GM18867 (cell line): ENCODE data around the gene BANK1.

Experiments
- ATAC-seq: cut with Tn5 transposase; IDR thresholded peaks from one replicate; pipeline ENCODE4 v1.9.1; 2021; ENCODE audit warnings: mild to moderate bottlenecking, moderate library complexity; ENCODE audit not compliant: unreplicated experiment

The BANK1 gene, protein sequence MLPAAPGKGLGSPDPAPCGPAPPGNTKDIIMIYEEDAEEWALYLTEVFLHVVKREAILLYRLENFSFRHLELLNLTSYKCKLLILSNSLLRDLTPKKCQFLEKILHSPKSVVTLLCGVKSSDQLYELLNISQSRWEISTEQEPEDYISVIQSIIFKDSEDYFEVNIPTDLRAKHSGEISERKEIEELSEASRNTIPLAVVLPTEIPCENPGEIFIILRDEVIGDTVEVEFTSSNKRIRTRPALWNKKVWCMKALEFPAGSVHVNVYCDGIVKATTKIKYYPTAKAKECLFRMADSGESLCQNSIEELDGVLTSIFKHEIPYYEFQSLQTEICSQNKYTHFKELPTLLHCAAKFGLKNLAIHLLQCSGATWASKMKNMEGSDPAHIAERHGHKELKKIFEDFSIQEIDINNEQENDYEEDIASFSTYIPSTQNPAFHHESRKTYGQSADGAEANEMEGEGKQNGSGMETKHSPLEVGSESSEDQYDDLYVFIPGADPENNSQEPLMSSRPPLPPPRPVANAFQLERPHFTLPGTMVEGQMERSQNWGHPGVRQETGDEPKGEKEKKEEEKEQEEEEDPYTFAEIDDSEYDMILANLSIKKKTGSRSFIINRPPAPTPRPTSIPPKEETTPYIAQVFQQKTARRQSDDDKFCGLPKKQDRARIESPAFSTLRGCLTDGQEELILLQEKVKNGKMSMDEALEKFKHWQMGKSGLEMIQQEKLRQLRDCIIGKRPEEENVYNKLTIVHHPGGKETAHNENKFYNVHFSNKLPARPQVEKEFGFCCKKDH

DNA sequence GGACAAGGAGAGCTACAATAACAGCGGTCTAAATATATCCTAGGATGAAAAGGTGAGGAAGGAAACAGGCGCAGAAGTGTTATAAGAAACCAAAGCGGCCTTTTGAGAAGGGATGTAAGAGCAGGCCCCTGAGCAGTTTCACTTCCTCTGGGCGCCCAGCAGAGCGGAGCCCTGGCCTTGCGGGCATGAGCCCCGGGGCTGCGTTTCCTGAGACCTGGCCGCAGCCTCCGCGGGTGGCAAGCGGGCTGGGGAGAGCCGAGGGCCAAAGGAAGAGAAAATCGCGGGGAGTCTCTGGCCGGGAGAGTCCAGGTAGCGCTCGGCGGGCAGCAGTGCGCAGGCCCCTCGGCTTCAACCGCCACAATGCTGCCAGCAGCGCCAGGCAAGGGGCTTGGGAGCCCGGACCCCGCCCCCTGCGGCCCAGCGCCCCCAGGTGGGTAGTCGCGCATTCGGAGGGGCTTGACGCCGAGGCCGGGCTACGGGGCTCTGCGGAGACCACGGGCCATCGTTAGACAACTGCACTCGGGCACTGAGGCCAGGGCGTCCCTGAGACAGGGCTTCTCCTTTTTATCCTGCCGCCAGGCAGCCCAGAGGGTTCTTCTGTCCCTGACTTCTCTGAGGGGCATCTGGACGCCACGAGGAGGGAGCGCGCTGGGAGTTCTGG is at the start of gene BANK1:
TSS of gene BANK1 (plus strand) at position 210 of the 661 bp plus-strand sequence. CDS start at position 361, 151 bp downstream.
- ATAC-seq, result peak; percentile 100

DNA sequence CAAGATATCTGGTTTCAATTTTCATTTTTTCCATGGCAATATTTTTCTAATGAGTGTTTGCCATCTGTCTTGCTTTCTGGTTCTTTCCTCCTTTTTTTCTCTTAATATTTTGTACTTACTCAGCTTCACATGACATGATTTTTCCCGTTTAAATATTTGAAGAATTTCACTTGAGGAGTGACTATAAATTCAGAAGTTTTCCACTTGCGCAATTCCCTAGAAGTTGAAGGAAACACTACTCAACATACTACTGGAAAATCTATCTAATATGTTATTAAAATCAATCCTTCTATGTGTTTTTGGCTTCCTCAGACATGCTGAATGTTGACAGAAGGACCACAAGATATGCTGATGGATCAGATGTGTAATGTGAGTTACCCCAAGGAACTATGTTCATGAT is 36.8 kb upstream of the BANK1 start:
- no peak for ATAC-seq

DNA sequence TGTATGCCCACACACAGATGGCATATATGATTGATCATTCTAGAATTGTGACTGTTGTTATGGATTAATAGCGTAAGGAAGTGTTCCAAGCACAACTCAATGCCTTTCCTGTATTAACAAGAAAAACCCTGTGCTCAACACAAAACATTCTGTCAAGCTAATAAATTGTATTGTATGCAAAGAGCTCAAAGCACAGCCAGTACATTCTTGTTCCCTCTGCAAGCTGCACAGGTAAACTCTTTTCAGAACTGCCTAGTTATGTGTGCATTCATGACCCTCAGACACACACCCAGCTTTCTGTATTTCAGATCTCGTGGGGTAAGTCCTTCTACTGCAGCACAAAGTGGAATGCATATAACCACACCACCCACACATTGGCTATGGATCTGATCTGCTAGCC is 34.3 kb upstream of the BANK1 start:
- ATAC-seq, result no peak

DNA sequence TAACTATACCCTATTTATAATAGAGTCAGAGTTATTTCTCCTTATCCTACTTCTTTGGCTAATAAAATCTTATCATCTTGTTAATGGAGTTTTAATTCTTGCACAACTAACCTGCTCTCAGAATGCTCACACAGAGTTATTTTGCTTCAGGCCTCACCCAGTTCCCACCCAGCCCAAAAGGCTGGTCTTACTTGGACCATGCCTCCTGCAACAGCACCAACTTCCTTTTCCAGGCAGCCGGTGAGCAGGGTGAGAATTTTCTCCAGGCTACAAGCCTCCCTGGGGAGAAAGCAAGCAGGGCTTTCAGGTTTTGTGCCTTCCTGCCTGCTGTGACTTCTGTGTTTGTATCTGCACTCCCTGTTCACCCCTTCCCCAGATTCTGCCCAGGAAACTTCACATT is 29.1 kb upstream of the BANK1 start:
- no peak for ATAC-seq

- ATAC-seq, result no peak
These were observed 28.5 kb upstream of the BANK1 start for GRCh38 chr4:101762025-101762424.

DNA sequence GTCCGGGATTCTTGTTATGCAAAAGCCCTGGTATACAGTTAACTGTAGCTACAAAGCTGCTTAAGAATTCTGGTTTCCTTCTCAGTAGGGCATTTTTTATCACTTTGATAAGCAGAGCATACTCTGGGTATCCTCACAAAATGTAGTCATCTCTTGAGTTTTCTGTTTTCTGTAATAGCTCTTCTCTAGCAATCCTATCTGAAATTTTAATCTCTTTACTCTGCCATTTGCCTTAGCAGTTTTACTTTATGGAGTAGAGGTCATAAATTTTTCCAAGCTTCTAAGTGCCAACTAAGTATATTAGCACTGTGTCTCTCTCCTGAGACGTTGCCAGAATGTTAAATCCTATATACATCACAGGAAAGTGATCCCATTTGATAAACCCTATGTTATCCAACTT is 28.0 kb upstream of the BANK1 start:
- no peak for ATAC-seq

- ATAC-seq, result no peak
These were observed 27.0 kb upstream of the BANK1 start for GRCh38 chr4:101763576-101763975.

GRCh38 chr4:101774807-101775206 is 15.7 kb upstream of the BANK1 start:
- ATAC-seq, result no peak

DNA sequence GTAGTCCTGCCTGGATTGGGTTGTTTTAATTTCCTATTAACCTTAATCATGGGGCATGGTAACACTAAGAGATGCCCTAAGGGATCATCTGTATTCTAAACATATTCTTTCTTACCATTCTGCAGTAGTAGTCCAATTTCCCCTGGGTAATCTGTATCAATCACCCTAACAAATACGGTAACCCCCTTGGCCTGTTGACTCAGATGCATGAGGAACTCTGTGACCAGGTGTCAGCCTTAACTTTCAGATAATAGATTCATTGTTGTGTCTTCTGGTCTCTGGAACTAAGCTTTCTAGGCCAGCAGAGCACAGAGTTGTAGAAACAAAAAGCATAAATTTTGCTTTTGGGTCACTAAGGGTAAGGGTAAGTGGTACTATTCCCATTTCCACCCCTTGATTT is 13.1 kb upstream of the BANK1 start:
- ATAC-seq, result no peak

DNA sequence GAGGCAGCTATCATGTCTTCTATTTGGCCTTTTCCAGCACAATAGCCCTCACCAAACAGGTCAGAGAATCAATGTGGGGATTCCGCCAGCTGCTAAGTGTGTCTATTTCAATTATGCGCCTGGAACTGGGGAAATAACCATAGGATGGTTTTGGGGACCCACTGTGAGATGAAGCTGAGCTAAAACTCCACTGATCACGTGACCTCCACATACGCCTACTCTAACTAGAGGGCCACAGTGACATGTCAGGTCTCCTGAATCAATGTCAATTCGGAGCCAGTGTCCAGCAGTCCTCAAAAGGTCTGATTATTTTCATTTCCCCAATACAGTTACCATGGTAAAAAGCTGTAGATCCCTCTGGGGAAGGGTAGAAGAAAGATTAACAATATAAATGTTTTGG is 10.2 kb upstream of the BANK1 start:
- ATAC-seq, result no peak

- no peak for ATAC-seq
These were observed 8.0 kb upstream of the BANK1 start for GRCh38 chr4:101782546-101782945.

DNA sequence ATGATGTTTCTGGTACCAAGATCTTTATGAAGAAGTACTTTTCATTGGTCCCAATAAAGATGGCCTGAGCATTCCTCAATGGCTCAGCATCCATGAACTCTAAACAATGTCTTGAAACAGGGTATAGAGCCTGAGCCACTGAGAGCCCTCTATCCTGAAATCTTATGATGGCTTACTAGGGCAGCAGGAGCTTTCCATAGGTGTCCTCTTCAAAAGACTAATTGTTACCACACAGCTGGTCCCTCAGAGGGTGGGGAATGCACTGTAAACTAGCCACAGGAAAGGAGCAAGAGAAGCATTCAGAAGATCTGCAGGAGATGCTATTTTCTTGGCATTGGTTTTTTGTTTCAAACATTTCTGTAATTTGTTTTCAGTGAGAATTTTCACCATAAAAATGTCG is 5.6 kb upstream of the BANK1 start:
- no peak for ATAC-seq

GRCh38 chr4:101785486-101785885 is 5.0 kb upstream of the BANK1 start:
- ATAC-seq, result no peak

DNA sequence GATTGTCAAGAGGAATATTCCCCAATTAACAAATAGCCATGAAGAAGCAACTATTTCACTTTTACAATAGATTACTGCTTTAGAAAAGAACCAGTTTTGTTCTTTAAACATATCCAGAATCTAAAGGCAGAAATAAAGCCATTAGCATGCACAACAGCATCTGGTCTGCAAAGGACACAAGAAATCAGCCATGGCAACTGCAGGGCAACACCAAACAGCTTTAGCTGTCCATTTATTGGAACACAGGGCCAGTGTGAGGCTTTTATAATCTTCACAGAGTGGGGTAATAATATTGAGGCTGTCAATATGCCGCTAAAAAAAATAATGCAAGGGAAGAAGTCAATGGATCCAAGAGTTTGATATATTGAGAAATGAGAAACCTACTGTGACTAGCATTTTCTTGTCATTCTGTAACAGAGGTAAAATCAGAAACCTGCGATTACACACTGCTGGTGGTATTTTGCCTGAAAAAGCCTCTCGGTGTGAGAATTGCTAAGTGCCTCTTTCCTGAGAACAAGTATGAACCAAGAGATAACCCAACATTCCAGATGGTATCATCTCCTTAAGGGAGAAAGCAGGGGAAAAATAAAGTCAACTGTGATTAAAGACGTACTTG is 2.7 kb upstream of the BANK1 start:
- ATAC-seq, result no peak

- ATAC-seq, result peak; percentile 9
These were observed 640 bp downstream of the BANK1 start for GRCh38 chr4:101791182-101791558.

DNA sequence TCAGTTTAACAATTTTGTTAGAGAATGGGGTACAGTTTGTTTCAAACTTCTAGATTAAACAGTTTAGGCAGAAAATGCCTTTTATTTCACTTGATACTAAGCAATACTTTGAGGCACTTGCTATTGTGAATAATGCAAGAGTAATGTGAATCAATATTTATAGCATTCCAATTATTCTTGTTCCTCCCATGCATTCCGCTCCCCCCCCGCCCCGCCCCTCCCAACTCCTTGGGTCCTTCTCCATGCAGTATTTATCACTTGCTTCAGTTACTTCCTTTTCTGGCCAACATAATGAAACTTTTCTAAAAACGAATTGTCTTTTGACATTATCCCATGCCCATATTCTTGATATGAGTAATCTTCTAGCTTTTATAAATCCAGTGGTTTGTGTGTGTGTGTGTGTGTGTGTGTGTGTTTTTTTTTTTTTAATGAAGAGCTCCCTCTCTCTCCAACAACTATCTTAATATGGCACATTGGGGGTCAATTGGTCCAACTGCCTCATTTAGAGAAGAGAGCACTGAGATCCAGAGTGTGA is 1.6 kb downstream of the BANK1 start:
- no peak for ATAC-seq

- no peak for ATAC-seq
These were observed 2.9 kb downstream of the BANK1 start for GRCh38 chr4:101793397-101793796.

GRCh38 chr4:101794806-101795205 is 4.3 kb downstream of the BANK1 start:
- ATAC-seq, result no peak

DNA sequence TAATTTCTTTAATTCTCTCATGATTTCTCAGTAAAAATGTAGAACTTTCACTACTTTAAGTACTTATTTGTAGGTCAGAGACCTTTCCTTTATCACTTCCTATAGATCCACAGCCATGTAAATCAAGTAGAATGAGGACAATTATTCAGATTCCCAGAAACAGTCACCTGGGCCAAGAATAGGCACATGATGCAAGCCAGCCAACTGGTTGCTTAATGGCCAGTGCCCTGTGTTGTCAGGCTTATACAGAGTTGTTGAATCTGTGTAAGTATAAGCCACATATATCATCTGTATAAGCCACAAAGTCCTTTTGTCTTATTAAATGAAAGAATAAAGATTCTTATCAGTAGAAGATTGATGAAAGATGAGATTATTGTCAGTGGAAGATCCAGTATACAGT is 5.2 kb downstream of the BANK1 start:
- no peak for ATAC-seq

GRCh38 chr4:101801958-101802357 is 11.4 kb downstream of the BANK1 start:
- no peak for ATAC-seq

DNA sequence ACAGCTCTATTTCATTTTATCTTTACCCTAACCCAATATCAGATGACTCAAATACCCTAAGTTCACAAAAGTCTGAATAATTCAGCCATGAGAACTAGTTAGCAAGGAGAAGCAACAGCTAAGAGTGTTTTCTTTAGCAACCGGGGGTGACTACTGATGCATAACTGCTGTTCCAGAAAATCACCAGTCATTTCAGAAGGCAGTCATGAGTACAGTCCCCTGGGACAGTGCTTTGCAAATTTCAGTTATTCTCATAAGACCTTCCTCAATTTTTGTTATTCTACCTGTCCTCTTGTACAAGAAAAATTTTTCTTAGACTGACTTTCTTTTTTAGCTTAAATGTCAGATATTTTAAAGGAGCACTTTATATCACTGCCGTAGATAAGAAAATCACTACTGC is 16.4 kb downstream of the BANK1 start:
- peak; percentile 99 for ATAC-seq
